Motor neuron (in vitro differentiated cells): ENCODE data around the gene NKD2. TPM values are rescaled to one million over a fixed set of nuclear protein-coding genes. Genes with fewer than 3 reads are reported as not detected.
A peak's percentile ranks its signal among the peaks of the same experiment; 100 is the strongest.
"Not testable (repeated sequence)": the region's sequence is repeated elsewhere in the genome, so short reads cannot be mapped to it uniquely, and the experiment has no call there.

Source experiments
- ATAC-seq, 8 experiments: fragments of 200-7000 bp; cut with Tn5 transposase; replicated peaks in 6 of 8; 2 replicates each; pipeline ENCODE4 v1.8.0; 2021; ENCODE audit warnings: mild to moderate bottlenecking in 8 of 8, moderate library complexity in 8 of 8
- H3K27ac ChIP-seq, 2 donors: fragments of 250-450 bp; sonication (Bioruptor Pico); 2 replicates each; pipeline ENCODE4 v1.9.0; 2021; ENCODE audit warnings: antibody characterized with exemption in 2 of 2, mild to moderate bottlenecking in 2 of 2, moderate library complexity in 1 of 2
- H3K4me1 ChIP-seq, 2 donors: fragments of 250-450 bp; sonication (Bioruptor Pico); replicated peaks in 1 of 2; 2 replicates each; pipeline ENCODE4 v1.6.1; 2021; ENCODE audit warnings: antibody characterized with exemption in 2 of 2, mild to moderate bottlenecking in 2 of 2, moderate library complexity in 1 of 2
- H3K4me3 ChIP-seq, 5 donors: fragments of 250-450 bp; sonication (Bioruptor Pico); 2 replicates each; pipeline ENCODE4 v1.9.0; 2021; ENCODE audit warnings: antibody characterized with exemption in 5 of 5, mild to moderate bottlenecking in 5 of 5, moderate library complexity in 4 of 5
- WGBS, 10 experiments: fragments of 450-650 bp; shearing (Covaris generic); methylation state at CpG; one replicate each; pipeline ENCODE4 v1.0.0; 2022; 5-methylcytosine and 5-hydroxymethylcytosine counted together
- in situ Hi-C, 9 experiments: fragments of 400-800 bp; cut with MboI; loops; one replicate each; pipeline ENCODE4 v1.15.0; 2021; ENCODE audit warnings: low sequenced_read_pairs in 9 of 9, low pct_unique_long_range_greater_than_20kb in 2 of 9; ENCODE audit not compliant: unreplicated experiment in 9 of 9
- total RNA-seq, 8 experiments: library from RNA; unstranded; fragments of 300-600 nt; gene quantifications; 2 replicates each; pipeline versions ENCODE4 v1.2.3 to v1.2.4, GENCODE V29; 2022

NKD2 gene
- total RNA-seq, 8 experiments from 2014 or later = 0.41 to 19.2 (median 6.8) TPM; not detected in 1

GRCh38 chr5:966345-966710, 42.3 kb upstream of the NKD2 start:
- in situ Hi-C loops = no loop called here
- 20 to 100% (median 85%) methylated on average over 1 to 6 of the region's 9 CpGs for WGBS, 10 experiments
- H3K4me1 ChIP-seq = peaks cover 0 to 13% of the 10 kb centered on the region in 2 donors
- no peak overlapping the region for H3K27ac ChIP-seq
- ATAC-seq = no peak
- no peak overlapping the region for H3K4me3 ChIP-seq

GRCh38 chr5:966941-967340, 41.7 kb upstream of the NKD2 start:
- ATAC-seq = peak in 1 of 8 experiments; percentile 63
- 16 to 76% (median 65%) methylated on average over 1 to 4 of the region's 6 CpGs; no CpG with 5 or more reads in 4 of the 10 experiments for WGBS, 10 experiments
- in situ Hi-C loops = no loop called here
- Histone ChIP-seq H3K4me3 (no peak overlapping the region), H3K4me1 (peaks cover 0 to 13% of the 10 kb centered on the region in 2 donors), H3K27ac (no peak overlapping the region)

GRCh38 chr5:968881-969280, 39.7 kb upstream of the NKD2 start:
- Histone ChIP-seq H3K27ac (no peak overlapping the region), H3K4me1 (peaks cover 0 to 9% of the 10 kb centered on the region in 2 donors), H3K4me3 (no peak overlapping the region)
- in situ Hi-C loops = no loop called here
- 1 to 100% (median 88%) methylated on average over 2 to 6 of the region's 6 CpGs for WGBS, 10 experiments
- no peak for ATAC-seq

- Histone ChIP-seq H3K27ac (no peak overlapping the region), H3K4me1 (peaks cover 0 to 4% of the 10 kb centered on the region in 2 donors), H3K4me3 (no peak overlapping the region)
- ATAC-seq = peak in 1 of 8 experiments; percentile 25
- WGBS, 10 experiments = 0 to 97% (median 81%) methylated on average over 2 to 7 of the region's 14 CpGs; no CpG with 5 or more reads in 1 of the 10 experiments
- in situ Hi-C loops = no loop called here
Measured at GRCh38 chr5:969408-969839, 39.2 kb upstream of the NKD2 start.

GRCh38 chr5:972575-972974, 36.0 kb upstream of the NKD2 start:
- WGBS, 10 experiments = 30 to 100% (median 82%) methylated on average over 1 to 2 of the region's 2 CpGs
- H3K4me3 ChIP-seq, in situ Hi-C loops, ATAC-seq, H3K27ac ChIP-seq, H3K4me1 ChIP-seq: not testable (repeated sequence)

- Histone ChIP-seq H3K27ac (no peak overlapping the region), H3K4me1 (peaks cover 13 to 20% of the 10 kb centered on the region in 2 donors), H3K4me3 (no peak overlapping the region)
- ATAC-seq = no peak
- 20 to 100% (median 94%) methylated on average over 1 to 16 of the region's 29 CpGs; no CpG with 5 or more reads in 4 of the 10 experiments for WGBS, 10 experiments
- in situ Hi-C loops = no loop called here
Measured at GRCh38 chr5:976849-977751, 31.5 kb upstream of the NKD2 start.

GRCh38 chr5:978054-978453, 30.5 kb upstream of the NKD2 start:
- H3K4me1 ChIP-seq = peaks cover 13 to 20% of the 10 kb centered on the region in 2 donors
- in situ Hi-C loops = no loop called here
- no peak overlapping the region for H3K27ac ChIP-seq
- H3K4me3 ChIP-seq = no peak overlapping the region
- WGBS, 10 experiments = 0 to 88% (median 17%) methylated on average over 1 to 15 of the region's 16 CpGs; no CpG with 5 or more reads in 5 of the 10 experiments
- no peak for ATAC-seq

- in situ Hi-C loops = no loop called here
- Histone ChIP-seq H3K4me3 (no peak overlapping the region), H3K4me1 (peaks cover 13 to 20% of the 10 kb centered on the region in 2 donors), H3K27ac (no peak overlapping the region)
- 33 to 97% (median 74%) methylated on average over 1 to 5 of the region's 10 CpGs; no CpG with 5 or more reads in 5 of the 10 experiments for WGBS, 10 experiments
- ATAC-seq = no peak
Measured at GRCh38 chr5:978693-979092, 29.9 kb upstream of the NKD2 start.

- no peak overlapping the region for H3K4me3 ChIP-seq
- 0 to 100% (median 94%) methylated on average over 1 to 18 of the region's 24 CpGs; no CpG with 5 or more reads in 5 of the 10 experiments for WGBS, 10 experiments
- peaks cover 13 to 20% of the 10 kb centered on the region in 2 donors for H3K4me1 ChIP-seq
- no peak for ATAC-seq
- in situ Hi-C loops = no loop called here
- H3K27ac ChIP-seq = no peak overlapping the region
Measured at GRCh38 chr5:979100-979817, 29.3 kb upstream of the NKD2 start.

- in situ Hi-C loops = no loop called here
- H3K27ac ChIP-seq = peak overlapping the region in 1 of 2 donors; percentile 37
- WGBS, 10 experiments = 0 to 100% (median 20%) methylated on average over 1 to 5 of the region's 17 CpGs
- peaks cover 13 to 20% of the 10 kb centered on the region in 2 donors for H3K4me1 ChIP-seq
- no peak overlapping the region for H3K4me3 ChIP-seq
- peak in 5 of 8 experiments; percentile 83 to 90 (median 87) for ATAC-seq
Measured at GRCh38 chr5:980001-980588, 28.5 kb upstream of the NKD2 start.

- 0 to 35% (median 18%) methylated on average over 1 to 6 of the region's 6 CpGs for WGBS, 10 experiments
- Histone ChIP-seq H3K4me1 (peaks cover 13 to 20% of the 10 kb centered on the region in 2 donors), H3K27ac (no peak overlapping the region), H3K4me3 (no peak overlapping the region)
- ATAC-seq = peak; percentile 41 to 78 (median 61)
- in situ Hi-C loops = no loop called here
Measured at GRCh38 chr5:980966-981365, 27.6 kb upstream of the NKD2 start.

GRCh38 chr5:981456-981855, 27.1 kb upstream of the NKD2 start:
- WGBS, 10 experiments = 20 to 100% (median 20%) methylated on average over 1 to 2 of the region's 7 CpGs; no CpG with 5 or more reads in 7 of the 10 experiments
- no peak overlapping the region for H3K27ac ChIP-seq
- in situ Hi-C loops = no loop called here
- peaks cover 13 to 20% of the 10 kb centered on the region in 2 donors for H3K4me1 ChIP-seq
- ATAC-seq = no peak
- no peak overlapping the region for H3K4me3 ChIP-seq
